ENCODE data around the gene PARVG. TPM values are rescaled to one million over a fixed set of nuclear protein-coding genes. Genes with fewer than 3 reads are reported as not detected.

Gene PARVG
- total RNA-seq, 3 donors from 2014 or later = 10.2 to 39.2 (median 26.2) TPM

GRCh38 chr22:44146088-44146861, 34.5 kb upstream of the PARVG start:
- Histone ChIP-seq H3K36me3 (no peaks in the 10 kb centered on the region), H3K9me3 (no peaks in the 10 kb centered on the region), H3K27ac (no peak overlapping the region), H3K4me3 (no peak overlapping the region), H3K4me1 (no peaks in the 10 kb centered on the region), H3K27me3 (no peaks in the 10 kb centered on the region)
- intact Hi-C loops (cut with DNase I; ENCODE audit: low total_unique reads) = no loop called here
- TF ChIP-seq POLR2A (IDR thresholded peaks at IDR 0.05) = no peak
- DNase-seq (ENCODE audit: low spot score in 2 of 2) = no peak

- intact Hi-C loops (cut with DNase I; ENCODE audit: low total_unique reads) = no loop called here
- Histone ChIP-seq H3K36me3 (no peaks in the 10 kb centered on the region), H3K27ac (no peak overlapping the region), H3K27me3 (no peaks in the 10 kb centered on the region), H3K4me3 (no peak overlapping the region), H3K4me1 (no peaks in the 10 kb centered on the region), H3K9me3 (no peaks in the 10 kb centered on the region)
- no peak for DNase-seq (ENCODE audit: low spot score in 2 of 2)
- no peak for TF ChIP-seq CTCF (IDR thresholded peaks at IDR 0.05)
- no peak for TF ChIP-seq POLR2A (IDR thresholded peaks at IDR 0.05)
- no peak for TF ChIP-seq POLR2AphosphoS5 (IDR thresholded peaks at IDR 0.05)
Observed at GRCh38 chr22:44147008-44147645, 33.6 kb upstream of the PARVG start.

GRCh38 chr22:44147821-44148574, 32.7 kb upstream of the PARVG start:
- H3K27ac ChIP-seq = no peak overlapping the region
- no peaks in the 10 kb centered on the region for H3K36me3 ChIP-seq
- intact Hi-C loops (cut with DNase I; ENCODE audit: low total_unique reads) = no loop called here
- no peaks in the 10 kb centered on the region for H3K9me3 ChIP-seq
- no peak for TF ChIP-seq POLR2A (IDR thresholded peaks at IDR 0.05)
- no peak for TF ChIP-seq POLR2AphosphoS5 (IDR thresholded peaks at IDR 0.05)
- no peak for TF ChIP-seq CTCF (IDR thresholded peaks at IDR 0.05)
- H3K4me3 ChIP-seq = no peak overlapping the region
- no peaks in the 10 kb centered on the region for H3K27me3 ChIP-seq
- DNase-seq (ENCODE audit: low spot score in 2 of 2) = no peak
- no peaks in the 10 kb centered on the region for H3K4me1 ChIP-seq

GRCh38 chr22:44151676-44152075, 29.0 kb upstream of the PARVG start:
- H3K4me3 ChIP-seq = no peak overlapping the region
- TF ChIP-seq CTCF (IDR thresholded peaks at IDR 0.05) (no peak), POLR2A (IDR thresholded peaks at IDR 0.05) (no peak), POLR2AphosphoS5 (IDR thresholded peaks at IDR 0.05) (no peak)
- H3K36me3 ChIP-seq = no peaks in the 10 kb centered on the region
- H3K4me1 ChIP-seq = no peaks in the 10 kb centered on the region
- no peaks in the 10 kb centered on the region for H3K9me3 ChIP-seq
- H3K27ac ChIP-seq = no peak overlapping the region
- DNase-seq (ENCODE audit: low spot score in 2 of 2) = no peak
- intact Hi-C loops (cut with DNase I; ENCODE audit: low total_unique reads) = no loop called here
- H3K27me3 ChIP-seq = no peaks in the 10 kb centered on the region

GRCh38 chr22:44153710-44154109, 27.0 kb upstream of the PARVG start:
- no peak for DNase-seq (ENCODE audit: low spot score in 2 of 2)
- TF ChIP-seq CTCF (IDR thresholded peaks at IDR 0.05) = no peak
- no peak for TF ChIP-seq POLR2A (IDR thresholded peaks at IDR 0.05)
- TF ChIP-seq POLR2AphosphoS5 (IDR thresholded peaks at IDR 0.05) = no peak

More at GRCh38 chr22:44153710-44154109, 27.0 kb upstream of the PARVG start:
- no peaks in the 10 kb centered on the region for H3K9me3 ChIP-seq
- no peak overlapping the region for H3K4me3 ChIP-seq
- no peak overlapping the region for H3K27ac ChIP-seq
- H3K36me3 ChIP-seq = no peaks in the 10 kb centered on the region
- H3K4me1 ChIP-seq = no peaks in the 10 kb centered on the region
- no peaks in the 10 kb centered on the region for H3K27me3 ChIP-seq
- intact Hi-C loops (cut with DNase I; ENCODE audit: low total_unique reads) = no loop called here

Measured in breast epithelium (tissue), 4 donors.